Hepatic stellate cell (primary cell): ENCODE results near the gene ZNF664.
"Not testable (repeated sequence)": the region's sequence is repeated elsewhere in the genome, so short reads cannot be mapped to it uniquely, and the experiment has no call there.

Experiments
- DNase-seq: peaks from one replicate; pipeline ENCODE4 v3.0.0; 2011; ENCODE audit warnings: low spot score

ZNF664 gene

GRCh38 chr12:123941624-123942237, 31.3 kb upstream of the ZNF664 start:
- no peak for DNase-seq

GRCh38 chr12:123942238-123942653, 30.8 kb upstream of the ZNF664 start:
- DNase-seq = peak; percentile 91

- no peak for DNase-seq
These were observed 29.9 kb upstream of the ZNF664 start for GRCh38 chr12:123942911-123943648.

- DNase-seq = no peak
These were observed 29.2 kb upstream of the ZNF664 start for GRCh38 chr12:123943816-123944215.

DNA sequence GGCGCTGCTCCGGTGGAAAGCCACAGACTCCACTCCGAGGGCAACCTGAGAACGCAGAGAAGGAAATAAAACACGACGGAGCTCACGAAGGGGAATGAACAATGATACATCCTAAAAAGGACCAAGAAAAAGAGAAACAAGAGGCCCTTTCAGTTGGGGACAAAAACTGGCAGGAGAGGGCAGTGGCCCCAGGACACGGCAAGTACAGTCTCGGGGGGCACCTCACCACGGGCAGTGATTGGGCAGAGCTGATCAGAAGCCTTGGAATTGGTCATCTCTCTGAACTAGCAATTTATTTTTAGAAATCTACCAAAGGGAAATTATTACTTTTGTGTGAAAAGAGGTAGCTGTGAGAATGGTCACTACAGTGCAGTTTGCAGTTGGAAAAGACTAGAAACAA, 28.3 kb upstream of the ZNF664 start:
- DNase-seq = no peak

DNA sequence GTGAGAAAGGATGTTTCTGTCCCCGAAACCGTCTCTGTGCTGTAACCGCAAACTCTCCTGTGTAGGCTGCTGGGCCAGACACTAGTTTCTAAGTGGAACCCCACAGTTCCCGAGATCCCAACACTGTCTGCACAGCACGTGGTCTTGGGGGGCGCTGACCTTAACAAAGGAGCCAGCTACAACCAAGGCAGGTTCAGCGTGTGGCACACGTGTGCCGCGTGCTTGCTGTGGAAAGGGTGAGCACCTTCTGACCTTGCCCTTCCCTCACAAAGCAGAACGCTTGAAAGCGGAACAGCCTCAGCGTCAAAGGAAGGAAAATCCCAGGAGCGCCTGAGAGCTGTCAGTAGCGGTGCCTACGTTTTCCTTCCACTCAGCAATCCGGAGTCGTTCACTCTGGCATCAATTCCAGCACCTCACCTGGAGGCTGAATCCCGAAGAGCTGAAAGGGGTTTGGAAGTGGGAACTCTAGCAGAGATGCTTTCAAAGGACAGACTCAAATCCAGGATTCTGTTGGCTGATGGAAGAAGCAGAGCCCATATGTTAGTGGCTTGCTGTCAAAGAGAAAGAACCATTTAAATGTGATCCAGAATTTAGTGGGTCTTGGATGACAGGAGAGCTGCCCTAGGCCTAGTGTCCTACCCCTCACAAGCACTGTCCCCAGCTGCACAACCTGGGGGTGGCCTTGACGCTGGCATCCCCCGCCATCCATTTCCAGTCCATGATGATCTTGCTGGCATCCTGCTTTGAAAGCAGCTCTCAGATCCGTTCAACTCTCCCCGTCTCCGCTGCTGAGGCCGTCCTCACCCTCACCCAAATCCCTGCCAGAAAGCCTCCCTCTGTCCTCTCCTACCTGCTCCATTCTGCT, 27.5 kb upstream of the ZNF664 start:
- DNase-seq = no peak

- DNase-seq = no peak
These were observed 26.9 kb upstream of the ZNF664 start for GRCh38 chr12:123946152-123946515.

GRCh38 chr12:123946516-123947505, 26.2 kb upstream of the ZNF664 start:
- DNase-seq = not testable (repeated sequence)

GRCh38 chr12:123947531-123947930, 25.5 kb upstream of the ZNF664 start:
- DNase-seq = not testable (repeated sequence)

GRCh38 chr12:123948401-123948795, 24.6 kb upstream of the ZNF664 start:
- no peak for DNase-seq

GRCh38 chr12:123948796-123949769, 23.9 kb upstream of the ZNF664 start:
- DNase-seq = no peak

DNA sequence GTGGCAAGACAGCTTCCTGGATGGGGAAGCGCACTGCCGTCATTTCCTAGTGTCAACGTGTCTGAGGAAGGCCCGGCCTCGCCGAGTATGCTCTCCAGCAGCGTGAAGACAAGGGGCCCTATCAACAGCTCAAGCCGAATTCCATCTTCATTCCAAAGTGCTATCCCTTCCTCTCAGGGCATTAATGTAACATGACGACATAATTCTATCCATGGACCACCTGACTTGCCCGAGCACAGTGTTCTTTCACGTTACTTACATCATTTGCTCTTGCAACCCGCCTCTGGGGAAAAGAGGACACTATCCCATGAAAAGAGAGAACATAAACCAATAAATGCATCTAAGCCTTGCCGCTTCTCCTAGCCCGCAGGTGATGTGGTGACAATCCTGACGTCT, 23.2 kb upstream of the ZNF664 start:
- no peak for DNase-seq

DNA sequence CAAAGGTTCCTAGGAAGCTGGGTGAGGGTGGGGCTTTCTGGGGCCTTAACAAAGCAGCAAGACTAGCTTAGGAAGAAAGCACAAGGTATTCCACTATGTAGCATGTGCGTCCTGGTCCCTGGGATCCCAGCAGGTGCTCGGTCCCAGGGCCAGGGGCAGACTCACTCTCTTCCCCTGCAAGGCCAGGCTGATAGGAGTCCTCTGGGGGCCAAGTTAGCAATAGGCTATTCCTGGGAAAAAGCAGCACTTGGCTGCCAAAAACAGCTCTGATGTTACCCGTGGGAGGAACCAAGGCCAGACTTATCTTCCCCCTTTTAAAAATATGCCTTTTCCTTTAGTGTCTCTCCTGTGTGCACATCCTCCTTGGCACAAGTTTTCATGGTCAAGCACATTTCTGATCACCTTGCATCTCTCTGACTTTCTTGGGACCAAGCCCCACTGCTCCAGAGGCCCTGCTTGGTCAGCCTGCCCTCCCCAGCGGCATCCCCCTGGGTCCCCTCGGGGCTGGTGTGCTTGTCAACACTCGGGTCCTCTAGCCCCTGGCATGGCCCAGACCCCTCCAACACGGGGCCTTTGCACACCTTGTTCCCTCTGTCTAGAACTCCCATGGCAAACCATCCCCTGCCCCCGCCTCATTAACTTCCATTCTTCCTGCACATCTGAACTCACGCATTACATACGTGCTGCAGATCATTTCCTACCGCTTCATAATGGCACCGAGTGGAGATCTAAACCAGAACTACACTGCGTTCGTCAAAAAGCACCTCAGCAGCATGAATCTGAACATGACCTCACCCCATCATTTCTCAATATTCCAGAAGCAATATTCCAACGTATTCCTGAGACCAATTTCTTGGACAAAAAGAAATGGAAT, 22.3 kb upstream of the ZNF664 start:
- DNase-seq = peak; percentile 55

- no peak for DNase-seq
These were observed 21.5 kb upstream of the ZNF664 start for GRCh38 chr12:123951467-123951866.

DNA sequence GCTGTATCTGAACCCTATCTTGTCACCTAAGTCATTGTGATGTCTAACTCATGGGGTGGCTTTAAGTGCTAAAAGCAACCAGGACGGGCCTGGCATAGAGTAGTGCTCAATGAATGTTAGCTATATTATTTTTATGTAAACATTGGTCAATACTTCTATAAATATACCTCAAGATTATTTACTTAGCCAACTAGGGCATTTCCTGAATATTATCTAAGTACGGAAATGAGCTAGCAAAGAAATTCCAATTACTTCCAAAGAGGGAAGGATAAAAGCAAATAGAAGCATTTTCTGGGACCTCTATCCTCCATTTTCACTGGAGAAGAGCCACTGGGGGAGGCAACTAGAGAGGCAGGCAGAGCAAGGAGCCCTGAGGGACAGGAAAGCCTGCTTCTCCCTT, 21.0 kb upstream of the ZNF664 start:
- DNase-seq = peak; percentile 65

DNA sequence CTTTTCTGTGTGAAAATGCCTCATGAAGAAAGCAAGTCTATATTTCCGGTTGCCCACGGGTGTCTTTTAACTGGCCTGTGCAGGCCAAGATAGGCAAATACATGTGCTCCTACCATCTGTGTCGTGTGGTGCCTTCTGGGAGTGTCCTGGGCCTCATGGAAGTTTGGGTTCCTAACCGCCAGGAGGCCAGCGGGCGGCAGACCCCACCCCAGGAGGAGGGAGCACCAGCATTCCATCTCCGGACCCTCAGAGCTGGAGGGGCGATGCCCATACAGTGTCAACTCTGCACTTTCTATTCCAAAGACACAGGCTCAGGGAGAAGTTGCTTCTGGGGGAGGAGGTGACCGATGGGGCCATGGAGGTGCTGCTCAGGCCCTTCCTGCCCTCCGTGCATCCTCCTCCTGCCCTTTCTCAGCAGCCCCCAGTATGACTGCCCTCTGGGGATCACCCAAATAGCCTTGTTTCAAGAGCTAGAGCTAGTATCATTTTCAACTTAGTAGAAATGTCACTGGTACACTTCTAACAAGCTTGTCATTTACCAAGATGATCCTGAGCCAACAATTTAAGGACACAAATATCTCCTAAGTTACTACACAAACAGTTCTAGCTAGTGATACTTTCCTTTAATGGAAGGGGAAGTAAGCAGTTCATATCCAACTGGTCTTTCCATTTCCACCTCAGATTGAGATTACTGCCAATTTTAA, 18.2 kb upstream of the ZNF664 start:
- DNase-seq = no peak

GRCh38 chr12:123956249-123956648, 16.8 kb upstream of the ZNF664 start:
- DNase-seq = no peak

DNA sequence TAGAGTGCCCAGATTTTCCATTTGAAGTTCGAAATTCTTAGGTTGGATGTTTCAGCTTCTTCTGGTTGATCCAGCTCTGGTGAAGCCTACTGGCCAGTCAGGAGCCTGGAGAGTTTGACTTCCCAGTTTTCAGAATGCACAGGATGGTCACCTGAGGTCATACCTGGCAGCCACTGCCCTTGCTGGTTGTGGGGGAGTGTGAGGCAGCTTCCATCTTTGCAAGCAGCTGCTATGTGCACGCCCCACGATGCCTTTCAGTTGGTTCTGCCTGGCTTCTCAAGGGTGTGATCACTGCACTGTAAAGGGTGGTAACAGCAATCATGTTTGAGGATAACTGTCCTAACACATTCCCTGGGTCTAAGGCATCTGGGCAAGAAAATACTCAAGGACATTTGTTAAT, 15.8 kb upstream of the ZNF664 start:
- DNase-seq = no peak

GRCh38 chr12:123958462-123958861, 14.6 kb upstream of the ZNF664 start:
- DNase-seq = no peak
